Right atrium auricular region (tissue), 2 donors: Measurements from ENCODE around the gene RNF144A. TPM values are rescaled to one million over a fixed set of nuclear protein-coding genes. Genes with fewer than 3 reads are reported as not detected.

Experiments used
- DNase-seq: peaks from one replicate; pipeline ENCODE4 v3.0.0-alpha.2; 2019; ENCODE audit warnings: low spot score
- H3K27ac ChIP-seq, 2 donors: fragments of 200-600 bp; sonication (generic); 1 replicate in 1 of 2; 2 replicates in 1 of 2; pipeline ENCODE4 v1.5.1; 2016 to 2019
- H3K27me3 ChIP-seq, 2 donors: fragments of 200-600 bp; sonication (generic); one replicate each; pipeline versions ENCODE4 v1.5.1 to v1.6.0; 2017 to 2019
- H3K36me3 ChIP-seq: fragments of 200-600 bp; sonication (generic); one replicate; pipeline ENCODE4 v1.5.1; 2016
- H3K4me1 ChIP-seq, 2 donors: fragments of 200-600 bp; sonication (generic); one replicate each; pipeline versions ENCODE4 v1.5.1 to v1.6.0; 2017 to 2019
- H3K4me3 ChIP-seq, 2 donors: fragments of 200-600 bp; sonication (generic); 1 replicate in 1 of 2; 2 replicates in 1 of 2; pipeline ENCODE4 v1.5.1; 2017 to 2019; ENCODE audit warnings: mild to moderate bottlenecking in 1 of 2, moderate library complexity in 1 of 2
- H3K9me3 ChIP-seq, 2 donors: fragments of 200-600 bp; sonication (generic); one replicate each; pipeline ENCODE4 v1.5.1; 2019
- total RNA-seq, 2 donors: library from RNA; depleted of rRNA; stranded (reverse); fragments of >200 nt; gene quantifications; one replicate each; pipeline ENCODE4 v1.1.0, GENCODE V29; 2016
- TF ChIP-seq, protein P1 (sequence below), 2 donors: fragments of 200-600 bp; sonication (generic); IDR thresholded peaks; one replicate each; pipeline ENCODE4 v1.5.1; 2019; ENCODE audit warnings: antibody characterized with exemption in 2 of 2

RNF144A gene
- total RNA-seq, 2 donors from 2014 or later, result 8.2 to 12.6 TPM

DNA sequence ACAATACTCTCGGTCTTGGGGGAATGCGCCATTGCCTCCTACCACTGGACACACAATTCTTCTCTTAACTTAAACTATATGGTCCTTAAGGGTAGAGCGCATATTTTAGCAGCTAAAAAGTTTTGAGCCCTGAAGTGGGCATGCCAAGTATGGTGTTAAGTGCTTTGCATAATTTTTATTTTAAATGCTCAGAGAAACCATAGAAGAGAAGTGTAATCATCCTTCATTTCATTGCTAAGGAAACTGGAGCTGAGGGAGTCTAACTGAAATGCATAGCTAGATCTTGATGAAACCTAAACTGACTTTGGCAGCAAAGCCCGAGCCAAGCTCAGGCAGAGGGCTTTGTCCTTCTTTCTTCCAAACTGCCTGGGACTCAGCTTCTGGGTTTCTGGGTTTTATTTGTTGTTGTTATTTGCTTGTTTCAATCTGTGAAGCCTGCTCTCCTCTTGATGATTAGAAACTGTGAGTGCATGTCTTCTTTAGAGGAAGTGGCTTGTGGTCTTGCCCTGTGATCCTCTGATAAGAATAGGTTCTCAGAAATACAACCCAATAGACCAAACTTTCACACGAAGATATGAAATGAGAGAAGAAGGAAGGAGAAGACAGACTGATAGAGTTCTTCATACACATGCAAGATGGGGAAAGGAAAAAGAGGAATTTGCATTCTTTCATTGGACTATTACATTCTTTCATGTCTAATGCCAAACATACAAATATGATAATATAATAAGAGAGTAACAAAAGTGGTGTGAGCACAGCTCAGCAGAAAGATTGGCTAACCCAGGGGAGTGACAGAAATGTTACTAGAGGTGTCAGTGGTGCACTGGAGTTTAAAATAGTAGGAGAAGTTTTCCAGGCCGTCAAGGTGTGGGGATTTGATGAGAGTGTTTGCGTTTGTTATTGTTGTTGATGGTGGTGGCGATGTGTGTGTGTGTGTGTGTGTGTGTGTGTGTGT, 7.5 kb upstream of the RNF144A start:
- no peaks in the 10 kb centered on the region for H3K27me3 ChIP-seq
- no peak overlapping the region for H3K27ac ChIP-seq
- no peaks in the 10 kb centered on the region for H3K4me1 ChIP-seq
- no peak for DNase-seq
- H3K9me3 ChIP-seq, result no peaks in the 10 kb centered on the region
- H3K4me3 ChIP-seq, result no peak overlapping the region
- no peaks in the 10 kb centered on the region for H3K36me3 ChIP-seq
- TF ChIP-seq, protein P1, sequence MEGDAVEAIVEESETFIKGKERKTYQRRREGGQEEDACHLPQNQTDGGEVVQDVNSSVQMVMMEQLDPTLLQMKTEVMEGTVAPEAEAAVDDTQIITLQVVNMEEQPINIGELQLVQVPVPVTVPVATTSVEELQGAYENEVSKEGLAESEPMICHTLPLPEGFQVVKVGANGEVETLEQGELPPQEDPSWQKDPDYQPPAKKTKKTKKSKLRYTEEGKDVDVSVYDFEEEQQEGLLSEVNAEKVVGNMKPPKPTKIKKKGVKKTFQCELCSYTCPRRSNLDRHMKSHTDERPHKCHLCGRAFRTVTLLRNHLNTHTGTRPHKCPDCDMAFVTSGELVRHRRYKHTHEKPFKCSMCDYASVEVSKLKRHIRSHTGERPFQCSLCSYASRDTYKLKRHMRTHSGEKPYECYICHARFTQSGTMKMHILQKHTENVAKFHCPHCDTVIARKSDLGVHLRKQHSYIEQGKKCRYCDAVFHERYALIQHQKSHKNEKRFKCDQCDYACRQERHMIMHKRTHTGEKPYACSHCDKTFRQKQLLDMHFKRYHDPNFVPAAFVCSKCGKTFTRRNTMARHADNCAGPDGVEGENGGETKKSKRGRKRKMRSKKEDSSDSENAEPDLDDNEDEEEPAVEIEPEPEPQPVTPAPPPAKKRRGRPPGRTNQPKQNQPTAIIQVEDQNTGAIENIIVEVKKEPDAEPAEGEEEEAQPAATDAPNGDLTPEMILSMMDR (IDR thresholded peaks at IDR 0.05), result no peak

DNA sequence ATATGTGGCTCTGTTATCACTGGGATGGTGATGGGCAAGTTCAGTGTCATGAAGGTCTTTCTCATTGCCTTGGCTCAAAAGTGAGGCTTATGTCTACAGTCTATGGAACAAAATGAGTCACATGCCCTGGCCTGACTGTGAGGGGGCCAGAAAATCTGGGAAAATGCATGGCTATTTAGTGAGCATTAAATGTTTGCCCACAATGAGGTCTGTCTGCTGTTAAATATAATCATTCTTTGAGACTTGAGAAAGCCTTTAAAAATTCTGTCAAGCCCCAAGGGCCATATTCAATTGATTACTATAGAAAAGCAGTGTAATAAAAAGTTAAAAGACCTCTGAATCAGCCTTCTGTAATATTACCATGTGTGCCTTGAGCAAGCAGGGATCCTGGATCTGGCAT, 5.5 kb upstream of the RNF144A start:
- no peaks in the 10 kb centered on the region for H3K27me3 ChIP-seq
- no peak overlapping the region for H3K4me3 ChIP-seq
- H3K4me1 ChIP-seq, result no peaks in the 10 kb centered on the region
- no peaks in the 10 kb centered on the region for H3K36me3 ChIP-seq
- no peaks in the 10 kb centered on the region for H3K9me3 ChIP-seq
- no peak overlapping the region for H3K27ac ChIP-seq
- no peak for DNase-seq
- TF ChIP-seq, protein P1 (IDR thresholded peaks at IDR 0.05), result no peak

DNA sequence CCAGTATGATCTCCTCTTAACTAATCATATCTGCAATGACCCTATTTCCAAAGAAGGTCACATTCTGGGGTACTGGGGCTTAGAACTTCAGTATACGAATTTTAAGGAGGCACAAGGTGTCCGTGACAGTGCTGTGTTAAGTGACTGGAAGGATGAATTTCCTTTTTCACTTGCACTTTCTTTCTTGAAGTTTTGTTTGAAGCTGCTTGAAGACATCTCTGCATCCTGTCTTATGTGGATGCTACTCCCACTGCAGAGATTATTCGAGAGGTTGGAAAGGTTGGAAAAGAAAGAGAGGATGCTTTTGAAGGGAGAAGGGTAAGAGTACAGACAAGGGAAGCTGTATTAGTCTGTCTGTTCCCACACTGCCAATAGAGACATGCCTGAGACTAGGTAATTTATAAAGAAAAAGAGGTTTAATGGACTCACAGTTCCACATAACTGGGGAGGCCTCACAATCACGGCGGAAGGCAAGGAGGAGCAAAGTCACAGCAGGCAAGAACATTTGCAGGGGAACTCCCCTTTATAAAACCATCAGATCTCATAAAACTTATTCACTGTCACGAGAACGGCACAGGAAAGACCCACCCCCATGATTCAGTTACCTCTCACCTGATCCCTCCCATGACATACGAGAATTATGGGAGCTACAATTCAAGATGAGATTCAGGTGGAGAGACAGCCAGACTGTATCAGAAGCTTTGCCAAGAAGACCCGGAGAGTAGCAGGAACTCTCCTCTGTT, 3.6 kb upstream of the RNF144A start:
- no peak overlapping the region for H3K27ac ChIP-seq
- H3K36me3 ChIP-seq, result no peaks in the 10 kb centered on the region
- DNase-seq, result no peak
- H3K27me3 ChIP-seq, result no peaks in the 10 kb centered on the region
- peaks cover 0 to 5% of the 10 kb centered on the region in 2 donors for H3K4me1 ChIP-seq
- no peak overlapping the region for H3K4me3 ChIP-seq
- H3K9me3 ChIP-seq, result no peaks in the 10 kb centered on the region
- TF ChIP-seq, protein P1 (IDR thresholded peaks at IDR 0.05), result no peak

DNA sequence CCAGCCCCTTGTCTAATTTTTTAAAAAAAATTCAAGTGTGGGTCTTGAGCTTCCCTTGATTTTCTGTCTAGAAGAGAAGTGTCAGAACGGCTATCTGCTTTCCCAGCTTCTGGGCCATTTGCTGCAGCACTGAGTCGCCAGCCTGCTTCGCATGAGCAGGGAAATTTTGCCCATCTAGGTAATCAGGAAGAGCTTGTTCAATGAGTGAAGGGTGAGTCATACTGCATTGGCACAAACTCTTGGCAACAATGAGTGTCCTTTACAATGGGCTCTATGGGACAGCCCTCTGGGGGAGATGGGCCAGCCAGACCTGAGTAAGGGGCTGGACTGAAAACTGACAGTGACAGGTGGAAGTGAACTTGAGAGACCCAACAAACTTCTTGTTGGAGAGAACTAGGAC, 2.4 kb upstream of the RNF144A start:
- TF ChIP-seq, protein P1 (IDR thresholded peaks at IDR 0.05), result no peak
- Histone ChIP-seq H3K27me3 (no peaks in the 10 kb centered on the region), H3K4me1 (peaks cover 0 to 6% of the 10 kb centered on the region in 2 donors), H3K27ac (no peak overlapping the region), H3K36me3 (no peaks in the 10 kb centered on the region), H3K4me3 (no peak overlapping the region), H3K9me3 (no peaks in the 10 kb centered on the region)
- DNase-seq, result no peak

DNA sequence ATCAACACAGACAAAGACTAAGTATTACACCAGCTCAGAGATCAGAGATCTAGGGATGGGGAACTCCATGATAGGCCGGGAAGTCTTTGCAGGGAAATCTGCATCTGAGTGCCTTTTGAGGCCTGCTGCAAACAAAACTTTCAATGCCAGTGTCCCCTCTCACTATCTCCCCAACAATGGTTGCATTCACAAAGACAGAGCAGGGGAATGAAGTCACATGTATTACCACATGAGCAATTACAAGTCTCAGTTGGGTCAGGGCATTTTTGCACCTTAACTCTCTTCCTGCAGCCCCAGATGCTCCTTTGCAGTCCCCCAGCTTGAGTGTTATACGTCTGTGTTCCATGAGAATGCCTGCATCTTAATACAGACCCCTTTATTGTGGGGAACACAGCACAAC, 1.8 kb upstream of the RNF144A start:
- Histone ChIP-seq H3K27ac (no peak overlapping the region), H3K4me1 (peaks cover 0 to 11% of the 10 kb centered on the region in 2 donors), H3K4me3 (no peak overlapping the region), H3K27me3 (no peaks in the 10 kb centered on the region), H3K36me3 (no peaks in the 10 kb centered on the region), H3K9me3 (no peaks in the 10 kb centered on the region)
- TF ChIP-seq, protein P1 (IDR thresholded peaks at IDR 0.05), result no peak
- DNase-seq, result no peak
